ENCODE measurements around the gene PHB1.
"Not testable (repeated sequence)": the region's sequence is repeated elsewhere in the genome, so short reads cannot be mapped to it uniquely, and the experiment has no call there.

PHB1 gene

GRCh38 chr17:49439305-49439672 is 24.6 kb upstream of the PHB1 start:
- DNase-seq, result no peak

DNA sequence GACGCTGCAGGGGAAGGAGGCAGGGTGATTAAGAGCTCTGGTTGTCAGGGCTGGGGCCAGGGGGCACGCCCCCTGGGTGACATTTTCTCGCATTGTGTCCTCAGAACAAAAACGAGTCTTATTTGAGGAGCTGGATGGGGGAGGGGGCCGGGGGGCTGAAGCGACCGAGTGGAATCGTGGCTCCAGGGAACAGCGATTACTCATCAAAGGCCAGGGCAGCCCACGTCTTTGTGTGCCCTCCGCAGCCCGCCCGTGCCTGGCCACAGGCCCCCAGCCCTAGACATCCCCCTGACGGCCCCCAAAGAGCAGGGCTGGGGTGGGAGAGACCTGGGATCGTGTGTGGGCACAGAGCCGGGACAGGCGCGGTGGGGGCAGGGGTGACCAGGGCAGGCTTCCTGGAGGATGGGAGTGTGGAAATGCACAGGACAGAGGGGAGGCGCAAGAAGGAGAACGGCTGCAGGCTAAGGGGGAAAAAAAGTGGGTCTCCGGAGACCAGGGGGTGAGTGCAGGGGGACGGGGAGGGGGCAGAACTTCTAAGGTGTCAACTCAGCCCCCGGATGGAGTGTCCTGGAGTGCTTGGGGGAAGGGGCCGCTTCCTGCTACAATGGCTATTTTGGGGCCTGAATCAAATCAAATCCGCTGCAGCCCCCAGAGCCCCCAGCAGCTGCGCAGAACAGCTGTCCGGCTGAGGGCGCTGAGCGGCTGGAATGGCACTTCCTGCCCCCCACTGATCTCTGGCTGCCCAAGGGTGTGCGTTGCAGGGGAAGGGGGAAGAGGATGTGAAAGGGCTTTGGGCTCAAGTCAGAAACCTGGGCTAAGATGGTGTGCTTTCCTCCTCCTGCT is 24.0 kb upstream of the PHB1 start:
- DNase-seq, result no peak

DNA sequence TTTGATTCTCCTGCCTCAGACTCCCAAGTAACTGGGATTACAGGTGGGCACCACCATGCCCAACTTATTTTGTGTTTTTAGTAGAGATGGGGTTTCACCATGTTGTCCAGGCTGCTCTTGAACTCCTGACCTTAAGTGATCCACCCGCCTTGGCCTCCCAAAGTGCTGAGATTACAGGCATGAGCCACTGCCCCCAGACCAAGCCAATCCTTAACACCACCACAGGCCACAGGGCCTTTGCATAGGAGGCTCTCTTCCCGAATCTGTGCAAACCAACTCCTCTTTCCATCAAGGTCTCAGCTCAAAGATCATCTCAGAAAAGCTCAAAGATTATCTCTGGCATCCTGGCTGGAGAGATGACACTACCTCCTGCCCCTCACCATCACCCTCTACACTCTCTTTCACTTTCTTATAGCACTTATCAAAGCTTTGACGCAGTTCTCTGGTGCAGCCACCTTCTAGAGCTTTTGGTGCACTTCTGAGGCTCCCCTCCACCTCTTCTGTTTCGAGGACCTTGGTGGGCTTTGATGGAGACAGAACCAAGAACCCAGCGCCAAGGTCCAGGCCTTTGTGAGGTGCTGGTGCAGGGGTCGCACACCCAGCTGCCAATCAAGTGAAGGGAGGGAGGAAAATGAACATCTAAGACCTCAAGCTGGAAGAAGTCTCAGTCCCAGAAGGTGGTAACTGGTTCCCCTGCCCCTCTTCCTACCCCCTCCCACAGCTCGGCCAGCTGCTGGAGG is 23.2 kb upstream of the PHB1 start:
- no peak for DNase-seq

- DNase-seq, result no peak
Observed at GRCh38 chr17:49436174-49436573, 21.5 kb upstream of the PHB1 start.

DNA sequence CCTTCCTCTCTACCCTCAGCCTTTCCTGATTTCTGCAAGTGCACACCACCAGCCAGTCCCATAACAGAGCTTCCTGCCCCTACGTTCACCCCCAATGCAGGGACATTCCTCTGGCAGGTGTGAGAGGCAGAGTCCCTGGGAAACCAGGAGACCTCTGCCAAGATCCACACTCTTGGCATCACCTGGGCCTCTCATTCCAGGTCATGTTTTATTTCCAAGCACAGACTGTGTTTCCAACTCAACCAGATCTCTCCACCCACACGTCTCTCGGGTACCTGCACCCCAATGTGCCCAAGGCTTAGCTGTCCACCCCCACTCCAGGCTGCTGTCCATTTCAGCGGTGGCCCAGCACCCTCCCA is 21.0 kb upstream of the PHB1 start:
- DNase-seq, result no peak

DNA sequence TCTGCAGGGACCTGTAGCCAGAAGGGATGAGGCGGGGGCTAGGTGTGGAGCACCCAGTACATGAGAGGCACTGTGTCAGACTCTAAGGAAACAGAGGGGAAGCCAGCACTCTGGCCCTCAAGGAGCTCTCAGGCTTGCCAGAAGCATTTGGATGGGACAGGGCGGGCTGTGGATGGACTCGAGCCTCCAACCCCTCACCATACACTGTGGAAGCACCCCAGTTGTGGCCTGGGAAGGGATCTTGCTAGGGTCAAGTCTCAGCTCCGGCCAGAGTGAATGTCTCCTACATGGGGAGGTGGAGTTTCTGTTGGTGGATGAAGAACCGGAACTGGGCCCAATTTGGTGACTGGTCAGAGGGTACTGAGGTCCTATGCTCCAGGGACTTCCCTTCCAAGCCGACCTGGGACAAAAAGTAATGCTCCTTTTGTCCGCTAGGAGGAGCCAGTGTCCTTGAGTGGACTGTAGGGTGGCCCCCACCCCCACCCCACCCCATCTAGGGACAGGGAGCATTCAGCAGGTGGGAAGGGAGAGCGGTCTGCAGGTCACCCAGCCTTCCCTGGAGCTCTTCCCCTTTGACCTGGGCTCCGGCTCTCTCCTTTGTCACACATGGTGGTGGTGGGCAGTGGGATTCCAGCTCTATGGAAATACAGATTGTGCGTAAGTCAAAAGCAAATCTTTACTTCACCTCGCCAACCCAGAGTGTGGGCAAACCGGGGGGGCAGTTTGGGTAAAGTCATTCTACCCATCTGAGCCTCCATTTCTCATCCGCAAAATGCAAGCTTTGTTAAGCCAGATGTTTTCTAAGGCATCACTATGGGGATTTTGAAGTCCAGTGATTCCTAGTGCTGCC is 20.4 kb upstream of the PHB1 start:
- no peak for DNase-seq

GRCh38 chr17:49433000-49433694 is 18.5 kb upstream of the PHB1 start:
- DNase-seq, result no peak

GRCh38 chr17:49431743-49432142 is 17.1 kb upstream of the PHB1 start:
- no peak for DNase-seq

- no peak for DNase-seq
Observed at GRCh38 chr17:49425004-49425286, 10.3 kb upstream of the PHB1 start.

DNA sequence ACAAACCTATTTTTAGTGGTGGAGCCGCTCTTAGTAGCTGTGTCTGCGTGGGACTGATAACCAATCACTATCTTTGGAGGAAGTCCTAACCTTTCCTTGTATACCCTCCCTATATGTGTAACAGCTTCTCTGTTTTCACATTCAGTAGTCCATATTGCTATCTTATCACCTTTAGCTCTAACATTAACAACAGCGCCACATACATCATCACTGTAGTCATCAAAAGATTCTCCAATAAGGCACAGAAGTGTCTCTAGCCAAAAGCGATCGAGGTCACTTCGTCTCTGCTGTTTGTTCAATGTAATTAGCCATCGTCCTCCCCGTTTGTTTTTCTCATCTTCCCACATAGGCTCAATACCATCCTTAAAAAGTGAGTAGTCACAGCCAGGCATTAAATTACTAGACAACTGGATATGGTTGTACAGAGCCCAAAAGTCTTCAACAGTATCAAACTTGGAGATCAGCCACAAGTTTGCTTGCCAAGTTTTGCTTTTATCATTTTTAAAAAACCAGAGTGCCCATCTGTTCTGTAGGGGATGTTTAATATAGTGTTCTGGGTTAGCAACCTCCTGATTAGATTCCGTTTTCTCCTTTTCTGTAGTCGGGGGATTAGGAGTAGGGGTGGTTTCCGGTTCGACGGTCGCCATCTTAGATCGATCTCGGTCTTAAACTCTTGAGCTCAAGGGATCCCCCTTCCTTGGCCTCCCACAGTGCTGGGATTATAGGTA is 9.8 kb upstream of the PHB1 start:
- not testable (repeated sequence) for DNase-seq

DNA sequence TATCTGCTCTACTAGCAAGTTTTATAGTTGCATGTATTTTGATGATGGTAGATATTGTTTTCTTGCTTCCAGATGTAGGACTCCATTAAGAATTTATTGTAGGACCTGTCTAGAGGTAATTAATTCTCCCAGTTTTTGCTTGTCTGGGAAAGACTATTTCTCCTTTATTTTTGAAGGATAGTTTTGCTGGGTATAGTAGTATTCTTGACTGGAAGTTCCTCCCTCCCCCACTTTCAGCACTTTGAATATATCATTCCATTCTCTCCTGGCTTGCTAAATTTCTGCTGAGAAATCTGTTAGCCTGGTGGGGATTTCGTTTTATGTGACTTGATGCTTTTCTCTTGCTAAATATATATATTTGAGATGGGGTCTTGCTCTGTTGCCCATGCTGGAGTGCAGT is 8.0 kb upstream of the PHB1 start:
- DNase-seq, result no peak

- not testable (repeated sequence) for DNase-seq
Observed at GRCh38 chr17:49419761-49420160, 5.1 kb upstream of the PHB1 start.

GRCh38 chr17:49418754-49419740 is 4.4 kb upstream of the PHB1 start:
- not testable (repeated sequence) for DNase-seq

DNA sequence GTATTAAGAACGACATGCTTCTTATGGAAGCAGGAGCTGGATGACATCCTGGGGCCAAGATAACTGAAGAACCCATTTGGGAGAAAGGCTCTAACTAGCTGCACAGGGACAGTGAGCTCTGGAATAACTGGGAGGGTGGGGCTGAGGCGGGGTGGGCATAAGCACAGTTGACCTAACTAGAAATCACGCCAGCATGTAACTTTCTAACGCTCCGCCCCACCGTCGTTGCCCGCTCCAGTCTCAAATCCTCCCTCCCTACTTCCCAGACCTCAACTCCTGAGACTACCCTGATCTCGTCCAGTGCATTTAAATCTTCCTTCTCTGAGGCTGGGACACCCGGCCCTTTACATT is 436 bp downstream of the PHB1 start:
- no peak for DNase-seq

- DNase-seq, result no peak
Observed at GRCh38 chr17:49409066-49409465, 5.6 kb downstream of the PHB1 start.

DNA sequence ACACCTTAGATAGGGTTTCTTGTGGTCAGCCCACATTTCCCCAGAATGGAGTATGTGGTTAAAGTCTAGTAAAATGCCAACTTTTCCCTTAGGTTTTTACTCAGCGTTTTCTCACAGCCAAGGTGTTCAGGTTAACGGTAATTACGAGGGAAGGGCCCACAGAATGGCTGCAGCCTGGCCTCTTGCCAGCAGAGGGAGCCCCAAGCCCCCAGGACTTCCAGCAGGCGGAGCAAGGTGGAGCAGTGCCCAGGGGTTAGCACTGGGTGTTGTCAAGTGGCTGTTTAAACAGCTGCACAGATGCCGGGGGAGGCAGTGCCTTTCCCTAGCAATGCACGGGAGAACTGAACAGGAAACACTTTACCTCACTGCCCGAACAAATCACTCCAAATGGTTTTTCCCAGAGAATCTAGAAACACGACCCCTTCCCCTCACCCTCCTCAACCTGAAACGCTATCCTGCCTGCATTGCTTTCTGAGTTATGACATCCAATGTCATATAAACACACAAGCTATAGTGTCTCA is 6.6 kb downstream of the PHB1 start:
- DNase-seq, result peak; percentile 46

- no peak for DNase-seq
Observed at GRCh38 chr17:49407086-49407485, 7.6 kb downstream of the PHB1 start.

GRCh38 chr17:49406421-49407061 is 8.1 kb downstream of the PHB1 start:
- DNase-seq, result no peak

DNA sequence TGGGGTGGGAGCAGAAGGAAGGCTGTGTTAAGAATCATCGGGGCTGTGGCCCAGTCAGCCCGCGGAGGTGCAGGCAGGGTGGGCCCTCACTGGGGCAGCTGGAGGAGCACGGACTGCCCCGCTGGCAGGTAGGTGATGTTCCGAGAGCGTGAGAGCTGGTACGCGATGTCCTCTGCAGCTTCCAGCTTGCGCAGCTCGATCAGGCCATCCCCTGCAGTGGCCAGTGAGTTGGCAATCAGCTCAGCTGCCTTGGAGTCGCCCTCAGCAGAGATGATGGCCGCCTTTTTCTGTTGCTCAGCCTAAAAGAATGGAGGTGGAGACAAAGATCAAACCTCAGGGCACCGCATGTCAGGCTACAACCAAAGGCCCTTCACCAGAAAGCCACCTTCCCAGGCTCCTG is 9.8 kb downstream of the PHB1 start:
- DNase-seq, result no peak

- no peak for DNase-seq
Observed at GRCh38 chr17:49404361-49404760, 10.3 kb downstream of the PHB1 start.

Data from NCI-H187 treated with DMSO at 0.1 percent for 48 hours (cell line).